Liver (tissue), 9 donors: ENCODE results near the gene PGBD5. TPM values are rescaled to one million over a fixed set of nuclear protein-coding genes. Genes with fewer than 3 reads are reported as not detected.

Source experiments
- DNase-seq: peaks from one replicate; pipeline ENCODE4 v3.0.0-alpha.2; 2017; ENCODE audit warnings: low spot score
- H3K27ac ChIP-seq, 2 donors: one replicate each; pipeline ENCODE4 v1.7.0; 2013; ENCODE audit warnings: inconsistent platforms in 2 of 2, low read length in 2 of 2, control low read depth in 1 of 2, low read depth in 1 of 2, mild to moderate bottlenecking in 1 of 2
- H3K27me3 ChIP-seq, 4 donors: one replicate each; pipeline versions ENCODE4 v1.6.1 to v1.7.0; 2013; ENCODE audit warnings: low read length in 3 of 4, inconsistent platforms in 1 of 4, mild to moderate bottlenecking in 1 of 4, moderate library complexity in 1 of 4; ENCODE audit not compliant: control insufficient read depth in 4 of 4, insufficient read depth in 4 of 4
- H3K36me3 ChIP-seq, 4 donors: one replicate each; pipeline versions ENCODE4 v1.6.1 to v1.7.0; 2013; ENCODE audit warnings: low read length in 3 of 4, mild to moderate bottlenecking in 3 of 4, low read depth in 1 of 4, moderate library complexity in 1 of 4; ENCODE audit not compliant: control insufficient read depth in 4 of 4, insufficient read depth in 3 of 4
- H3K4me1 ChIP-seq, 4 donors: one replicate each; pipeline versions ENCODE4 v1.6.1 to v1.7.0; 2013; ENCODE audit warnings: low read length in 3 of 4, mild to moderate bottlenecking in 3 of 4, moderate library complexity in 1 of 4; ENCODE audit not compliant: control insufficient read depth in 4 of 4, insufficient read depth in 4 of 4
- H3K4me3 ChIP-seq, 3 donors: one replicate each; pipeline versions ENCODE4 v1.6.1 to v1.7.0; 2013; ENCODE audit warnings: low read length in 3 of 3, control low read depth in 1 of 3, low read depth in 1 of 3, mild to moderate bottlenecking in 1 of 3
- H3K9ac ChIP-seq, 2 donors: one replicate each; pipeline ENCODE4 v1.7.0; 2013; ENCODE audit warnings: low read length in 2 of 2, mild to moderate bottlenecking in 2 of 2, moderate library complexity in 2 of 2, control low read depth in 1 of 2, low read depth in 1 of 2
- H3K9me3 ChIP-seq, 4 donors: one replicate each; pipeline versions ENCODE4 v1.6.1 to v1.7.0; 2013; ENCODE audit warnings: low read length in 3 of 4; ENCODE audit not compliant: control insufficient read depth in 4 of 4
- EGR1 ChIP-seq, 2 donors: IDR thresholded peaks; 2 replicates each; pipeline ENCODE4 v1.6.1; 2016 to 2018; ENCODE audit warnings: antibody characterized with exemption in 2 of 2, low read depth in 2 of 2
- FOXA1 ChIP-seq: IDR thresholded peaks from 2 replicates; pipeline ENCODE4 v1.6.1; 2016; ENCODE audit warnings: antibody characterized with exemption
- FOXA2 ChIP-seq: IDR thresholded peaks from 2 replicates; pipeline ENCODE4 v1.6.1; 2016; ENCODE audit warnings: antibody characterized with exemption
- GABPA ChIP-seq, 2 donors: IDR thresholded peaks in 1 of 2; conservative IDR thresholded peaks in 1 of 2; 2 replicates each; pipeline ENCODE4 v1.6.1; 2016; ENCODE audit warnings: antibody characterized with exemption in 2 of 2, mild to moderate bottlenecking in 1 of 2, moderate library complexity in 1 of 2
- HNF4A ChIP-seq, 2 donors: conservative IDR thresholded peaks; 2 replicates each; pipeline ENCODE4 v1.6.1; 2016; ENCODE audit warnings: antibody characterized with exemption in 2 of 2, mild to moderate bottlenecking in 2 of 2
- HNF4G ChIP-seq: IDR thresholded peaks from 2 replicates; pipeline ENCODE4 v1.6.1; 2016; ENCODE audit warnings: antibody characterized with exemption
- JUND ChIP-seq, 2 donors: IDR thresholded peaks; 2 replicates each; pipeline ENCODE4 v1.6.1; 2016; ENCODE audit warnings: antibody characterized with exemption in 2 of 2
- NR2F2 ChIP-seq: IDR thresholded peaks from 2 replicates; pipeline ENCODE4 v1.6.1; 2016; ENCODE audit warnings: antibody characterized with exemption
- RAD21 ChIP-seq, 2 donors: IDR thresholded peaks; 2 replicates each; pipeline ENCODE4 v1.6.1; 2016; ENCODE audit warnings: antibody characterized with exemption in 2 of 2, mild to moderate bottlenecking in 2 of 2
- RXRA ChIP-seq, 2 donors: IDR thresholded peaks; 2 replicates each; pipeline ENCODE4 v1.6.1; 2017 to 2018; ENCODE audit warnings: antibody characterized with exemption in 2 of 2, mild to moderate bottlenecking in 1 of 2
- SP1 ChIP-seq: IDR thresholded peaks from 2 replicates; pipeline ENCODE4 v1.6.1; 2018; ENCODE audit warnings: antibody characterized with exemption, mild to moderate bottlenecking
- TAF1 ChIP-seq: conservative IDR thresholded peaks from 2 replicates; pipeline ENCODE4 v1.6.1; 2016; ENCODE audit warnings: antibody characterized with exemption, mild to moderate bottlenecking
- WGBS: extraction: QIAGEN DNeasy Blood & Tissue Kit; methylation state at CpG from one replicate; pipeline ENCODE4 v1.1.7; 2013; 5-methylcytosine and 5-hydroxymethylcytosine counted together
- polyA plus RNA-seq, 2 donors: library from polyadenylated mRNA; stranded (reverse) in 1 of 2; unstranded in 1 of 2; fragments of 200-250 nt in 1 of 2; fragments of >200 nt in 1 of 2; fragmentation: Nextera tagmentation in 1 of 2; extraction: Ambion mirVana in 1 of 2; gene quantifications; one replicate each; pipeline versions ENCODE4 v1.2.1 to v1.2.3, GENCODE V29; 2013 to 2015
- total RNA-seq, 2 donors: library from RNA; depleted of rRNA; stranded (reverse); fragments of >200 nt; gene quantifications; one replicate each; pipeline ENCODE4 v1.2.3, GENCODE V29; 2014
- TF ChIP-seq, protein P1 (sequence below): IDR thresholded peaks from 2 replicates; pipeline ENCODE4 v1.6.1; 2016; ENCODE audit warnings: antibody characterized with exemption
- TF ChIP-seq, protein P2 (sequence below): IDR thresholded peaks from 2 replicates; pipeline ENCODE4 v1.6.1; 2016; ENCODE audit warnings: antibody characterized with exemption, mild to moderate bottlenecking
- TF ChIP-seq, protein P3 (sequence below): IDR thresholded peaks from 2 replicates; pipeline ENCODE4 v1.6.1; 2016; ENCODE audit warnings: antibody characterized with exemption
- TF ChIP-seq, protein P4 (sequence below): IDR thresholded peaks from 2 replicates; pipeline ENCODE4 v1.6.1; 2016; ENCODE audit warnings: antibody characterized with exemption
- TF ChIP-seq, protein P5 (sequence below): fragments of 150-350 bp; IDR thresholded peaks from 2 replicates; pipeline ENCODE4 v1.5.1; 2017; ENCODE audit warnings: improper control_type of control experiment, low read depth, low read length; ENCODE audit not compliant: missing input control
- donor health status: healthy.
- donor health status: healthy.
- donor health status: healthy.
- donor health status: healthy.
- donor health status: healthy.

The PGBD5 gene
- total and polyA plus RNA-seq, 4 donors, result 0.88 to 5.4 (median 2.7) TPM

DNA sequence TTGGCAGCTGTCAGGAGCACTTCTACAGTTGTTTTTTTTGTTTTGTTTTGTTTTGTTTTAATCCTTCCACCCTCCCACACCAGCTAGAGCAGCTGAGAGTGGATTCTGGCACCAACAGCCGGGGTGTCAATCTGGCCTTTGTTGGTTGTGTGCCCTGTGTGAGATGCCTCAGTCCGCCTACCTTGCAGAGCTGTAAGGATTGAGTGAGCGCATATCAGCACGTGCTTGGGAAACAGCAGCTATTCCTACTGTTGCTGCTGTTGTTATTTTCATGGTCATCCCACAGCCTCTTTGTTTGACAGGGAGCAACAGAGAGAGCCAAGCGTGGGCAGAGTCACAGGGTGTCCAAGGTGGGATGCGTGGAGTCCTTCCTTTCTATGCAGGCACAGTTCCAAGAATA lies 50.4 kb downstream of the PGBD5 start:
- Histone ChIP-seq H3K9ac (no peak overlapping the region), H3K4me1 (peaks cover 0 to 5% (median 3%) of the 10 kb centered on the region in 4 donors), H3K4me3 (no peak overlapping the region), H3K27me3 (no peaks in the 10 kb centered on the region), H3K27ac (no peak overlapping the region), H3K9me3 (peaks cover 0 to 8% (median 3%) of the 10 kb centered on the region in 4 donors), H3K36me3 (no peaks in the 10 kb centered on the region)
- no peak for TF ChIP-seq RXRA (IDR thresholded peaks at IDR 0.05)
- TF ChIP-seq EGR1 (IDR thresholded peaks at IDR 0.05; ENCODE audit: low read depth in 2 of 2), result no peak
- TF ChIP-seq FOXA2, result no peak
- no peak for DNase-seq
- WGBS, result 87% methylated on average over 6 of the region's 6 CpGs

DNA sequence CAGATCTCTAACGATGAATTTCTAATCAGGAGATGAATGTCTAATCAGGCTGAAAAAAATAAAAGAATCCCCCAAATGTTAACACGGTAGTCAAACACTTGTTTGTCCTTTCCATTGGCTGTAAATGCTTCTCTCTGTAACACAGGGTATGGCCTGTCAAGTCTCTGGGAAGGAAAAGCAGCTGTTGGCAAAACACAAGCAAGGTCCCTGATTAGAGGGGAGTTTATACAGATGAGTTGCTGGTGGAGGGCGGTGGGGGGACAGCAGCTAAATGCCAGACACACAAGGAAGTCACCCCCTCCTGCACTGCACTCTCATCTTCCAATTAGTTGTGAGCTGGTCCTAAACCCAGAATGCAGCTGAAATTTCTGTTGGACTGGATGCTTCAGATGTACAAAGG lies 51.0 kb downstream of the PGBD5 start:
- no peaks in the 10 kb centered on the region for H3K27me3 ChIP-seq
- no peak overlapping the region for H3K4me3 ChIP-seq
- DNase-seq, result no peak
- H3K9ac ChIP-seq, result no peak overlapping the region
- TF ChIP-seq FOXA2, result no peak
- TF ChIP-seq, protein P1, sequence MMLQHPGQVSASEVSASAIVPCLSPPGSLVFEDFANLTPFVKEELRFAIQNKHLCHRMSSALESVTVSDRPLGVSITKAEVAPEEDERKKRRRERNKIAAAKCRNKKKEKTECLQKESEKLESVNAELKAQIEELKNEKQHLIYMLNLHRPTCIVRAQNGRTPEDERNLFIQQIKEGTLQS, result no peak
- TF ChIP-seq GABPA (IDR thresholded peaks at IDR 0.05 in 1 of 2, conservative IDR thresholded peaks at IDR 0.05 in 1 of 2), result no peak
- TF ChIP-seq TAF1, result no peak
- no peak for TF ChIP-seq FOXA1
- TF ChIP-seq HNF4G, result no peak
- TF ChIP-seq RXRA (IDR thresholded peaks at IDR 0.05), result no peak
- TF ChIP-seq HNF4A (conservative IDR thresholded peaks at IDR 0.05), result no peak
- TF ChIP-seq, protein P2, sequence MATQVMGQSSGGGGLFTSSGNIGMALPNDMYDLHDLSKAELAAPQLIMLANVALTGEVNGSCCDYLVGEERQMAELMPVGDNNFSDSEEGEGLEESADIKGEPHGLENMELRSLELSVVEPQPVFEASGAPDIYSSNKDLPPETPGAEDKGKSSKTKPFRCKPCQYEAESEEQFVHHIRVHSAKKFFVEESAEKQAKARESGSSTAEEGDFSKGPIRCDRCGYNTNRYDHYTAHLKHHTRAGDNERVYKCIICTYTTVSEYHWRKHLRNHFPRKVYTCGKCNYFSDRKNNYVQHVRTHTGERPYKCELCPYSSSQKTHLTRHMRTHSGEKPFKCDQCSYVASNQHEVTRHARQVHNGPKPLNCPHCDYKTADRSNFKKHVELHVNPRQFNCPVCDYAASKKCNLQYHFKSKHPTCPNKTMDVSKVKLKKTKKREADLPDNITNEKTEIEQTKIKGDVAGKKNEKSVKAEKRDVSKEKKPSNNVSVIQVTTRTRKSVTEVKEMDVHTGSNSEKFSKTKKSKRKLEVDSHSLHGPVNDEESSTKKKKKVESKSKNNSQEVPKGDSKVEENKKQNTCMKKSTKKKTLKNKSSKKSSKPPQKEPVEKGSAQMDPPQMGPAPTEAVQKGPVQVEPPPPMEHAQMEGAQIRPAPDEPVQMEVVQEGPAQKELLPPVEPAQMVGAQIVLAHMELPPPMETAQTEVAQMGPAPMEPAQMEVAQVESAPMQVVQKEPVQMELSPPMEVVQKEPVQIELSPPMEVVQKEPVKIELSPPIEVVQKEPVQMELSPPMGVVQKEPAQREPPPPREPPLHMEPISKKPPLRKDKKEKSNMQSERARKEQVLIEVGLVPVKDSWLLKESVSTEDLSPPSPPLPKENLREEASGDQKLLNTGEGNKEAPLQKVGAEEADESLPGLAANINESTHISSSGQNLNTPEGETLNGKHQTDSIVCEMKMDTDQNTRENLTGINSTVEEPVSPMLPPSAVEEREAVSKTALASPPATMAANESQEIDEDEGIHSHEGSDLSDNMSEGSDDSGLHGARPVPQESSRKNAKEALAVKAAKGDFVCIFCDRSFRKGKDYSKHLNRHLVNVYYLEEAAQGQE, result no peak
- TF ChIP-seq JUND (IDR thresholded peaks at IDR 0.05), result no peak
- TF ChIP-seq, protein P3, sequence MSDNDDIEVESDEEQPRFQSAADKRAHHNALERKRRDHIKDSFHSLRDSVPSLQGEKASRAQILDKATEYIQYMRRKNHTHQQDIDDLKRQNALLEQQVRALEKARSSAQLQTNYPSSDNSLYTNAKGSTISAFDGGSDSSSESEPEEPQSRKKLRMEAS, result no peak
- no peak for TF ChIP-seq RAD21 (IDR thresholded peaks at IDR 0.05)
- H3K9me3 ChIP-seq, result peaks cover 0 to 8% (median 3%) of the 10 kb centered on the region in 4 donors
- H3K4me1 ChIP-seq, result no peaks in the 10 kb centered on the region
- WGBS, result 81% methylated on average over 3 of the region's 3 CpGs
- no peak overlapping the region for H3K27ac ChIP-seq
- H3K36me3 ChIP-seq, result no peaks in the 10 kb centered on the region

DNA sequence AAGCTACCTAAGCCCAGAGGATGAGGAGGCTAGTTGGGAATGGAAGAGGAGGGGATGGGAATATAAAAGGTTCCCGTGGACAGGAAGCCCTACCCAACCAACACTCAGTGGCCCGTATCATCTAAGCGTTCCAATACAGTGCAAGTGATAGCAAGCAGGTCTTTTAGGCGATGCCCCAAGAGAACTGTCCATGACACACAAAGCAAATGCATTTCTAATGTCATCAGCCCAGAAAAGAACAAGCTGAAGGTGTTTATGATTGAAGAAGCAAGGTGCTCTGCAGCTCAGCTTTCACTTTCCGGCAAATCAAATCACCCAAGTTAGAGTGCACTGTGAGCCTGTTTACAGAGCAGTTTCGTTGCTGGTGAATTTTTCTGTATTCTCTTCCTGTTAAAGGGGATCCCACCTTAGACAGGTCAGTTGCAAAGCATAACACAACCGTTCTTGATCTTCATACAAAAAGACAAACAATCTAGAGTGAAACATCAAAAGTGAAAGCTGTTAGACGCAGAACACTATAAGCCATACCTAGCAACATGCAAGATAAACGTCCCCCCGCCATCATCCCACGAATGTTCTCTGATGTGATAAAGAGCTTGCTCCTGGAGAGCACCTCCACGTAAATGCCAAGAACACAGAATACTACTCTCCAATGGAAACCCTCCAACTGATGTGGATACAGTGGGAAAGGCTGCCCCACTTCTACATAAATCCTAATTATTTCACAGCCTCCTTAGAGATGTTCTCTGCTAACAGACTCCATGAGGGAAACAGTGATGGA lies 54.0 kb downstream of the PGBD5 start:
- H3K9ac ChIP-seq, result no peak overlapping the region
- no peaks in the 10 kb centered on the region for H3K27me3 ChIP-seq
- WGBS, result 84% methylated on average over 12 of the region's 12 CpGs
- no peaks in the 10 kb centered on the region for H3K9me3 ChIP-seq
- DNase-seq, result no peak
- H3K4me3 ChIP-seq, result no peak overlapping the region
- TF ChIP-seq, protein P4, sequence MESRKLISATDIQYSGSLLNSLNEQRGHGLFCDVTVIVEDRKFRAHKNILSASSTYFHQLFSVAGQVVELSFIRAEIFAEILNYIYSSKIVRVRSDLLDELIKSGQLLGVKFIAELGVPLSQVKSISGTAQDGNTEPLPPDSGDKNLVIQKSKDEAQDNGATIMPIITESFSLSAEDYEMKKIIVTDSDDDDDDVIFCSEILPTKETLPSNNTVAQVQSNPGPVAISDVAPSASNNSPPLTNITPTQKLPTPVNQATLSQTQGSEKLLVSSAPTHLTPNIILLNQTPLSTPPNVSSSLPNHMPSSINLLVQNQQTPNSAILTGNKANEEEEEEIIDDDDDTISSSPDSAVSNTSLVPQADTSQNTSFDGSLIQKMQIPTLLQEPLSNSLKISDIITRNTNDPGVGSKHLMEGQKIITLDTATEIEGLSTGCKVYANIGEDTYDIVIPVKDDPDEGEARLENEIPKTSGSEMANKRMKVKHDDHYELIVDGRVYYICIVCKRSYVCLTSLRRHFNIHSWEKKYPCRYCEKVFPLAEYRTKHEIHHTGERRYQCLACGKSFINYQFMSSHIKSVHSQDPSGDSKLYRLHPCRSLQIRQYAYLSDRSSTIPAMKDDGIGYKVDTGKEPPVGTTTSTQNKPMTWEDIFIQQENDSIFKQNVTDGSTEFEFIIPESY, result no peak
- no peak for TF ChIP-seq FOXA1
- TF ChIP-seq, protein P3, result no peak
- TF ChIP-seq EGR1 (IDR thresholded peaks at IDR 0.05; ENCODE audit: low read depth in 2 of 2), result no peak
- no peak for TF ChIP-seq TAF1
- TF ChIP-seq, protein P5, sequence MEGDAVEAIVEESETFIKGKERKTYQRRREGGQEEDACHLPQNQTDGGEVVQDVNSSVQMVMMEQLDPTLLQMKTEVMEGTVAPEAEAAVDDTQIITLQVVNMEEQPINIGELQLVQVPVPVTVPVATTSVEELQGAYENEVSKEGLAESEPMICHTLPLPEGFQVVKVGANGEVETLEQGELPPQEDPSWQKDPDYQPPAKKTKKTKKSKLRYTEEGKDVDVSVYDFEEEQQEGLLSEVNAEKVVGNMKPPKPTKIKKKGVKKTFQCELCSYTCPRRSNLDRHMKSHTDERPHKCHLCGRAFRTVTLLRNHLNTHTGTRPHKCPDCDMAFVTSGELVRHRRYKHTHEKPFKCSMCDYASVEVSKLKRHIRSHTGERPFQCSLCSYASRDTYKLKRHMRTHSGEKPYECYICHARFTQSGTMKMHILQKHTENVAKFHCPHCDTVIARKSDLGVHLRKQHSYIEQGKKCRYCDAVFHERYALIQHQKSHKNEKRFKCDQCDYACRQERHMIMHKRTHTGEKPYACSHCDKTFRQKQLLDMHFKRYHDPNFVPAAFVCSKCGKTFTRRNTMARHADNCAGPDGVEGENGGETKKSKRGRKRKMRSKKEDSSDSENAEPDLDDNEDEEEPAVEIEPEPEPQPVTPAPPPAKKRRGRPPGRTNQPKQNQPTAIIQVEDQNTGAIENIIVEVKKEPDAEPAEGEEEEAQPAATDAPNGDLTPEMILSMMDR, result no peak
- TF ChIP-seq RAD21 (IDR thresholded peaks at IDR 0.05), result no peak
- no peak for TF ChIP-seq HNF4G
- no peak for TF ChIP-seq GABPA (IDR thresholded peaks at IDR 0.05 in 1 of 2, conservative IDR thresholded peaks at IDR 0.05 in 1 of 2)
- no peak for TF ChIP-seq HNF4A (conservative IDR thresholded peaks at IDR 0.05)
- no peak for TF ChIP-seq SP1
- TF ChIP-seq NR2F2, result no peak
- H3K27ac ChIP-seq, result no peak overlapping the region
- no peaks in the 10 kb centered on the region for H3K36me3 ChIP-seq
- H3K4me1 ChIP-seq, result no peaks in the 10 kb centered on the region
